Neuronal stem cell (in vitro differentiated cells): ENCODE measurements around the gene MACROD2.

ENCODE experiments used
- DNase-seq: peaks from one replicate; pipeline ENCODE4 v3.0.0-alpha.2; 2013; ENCODE audit warnings: low spot score
- H2AFZ ChIP-seq: one replicate; pipeline ENCODE4 v1.6.1; 2013; ENCODE audit warnings: mild to moderate bottlenecking, low read length, inconsistent platforms
- H2AK5ac ChIP-seq: 2 replicates; pipeline ENCODE4 v1.6.1; 2013; ENCODE audit warnings: low read depth, mild to moderate bottlenecking, inconsistent platforms, low read length, moderate library complexity, mixed read lengths
- H2BK120ac ChIP-seq: 2 replicates; pipeline ENCODE4 v1.6.1; 2013; ENCODE audit warnings: low read depth, mild to moderate bottlenecking, inconsistent platforms, low read length, moderate library complexity, mixed read lengths
- H2BK12ac ChIP-seq: one replicate; pipeline ENCODE4 v1.6.1; 2013; ENCODE audit warnings: low read length, inconsistent platforms
- H2BK15ac ChIP-seq: 2 replicates; pipeline ENCODE4 v1.6.1; 2013; ENCODE audit warnings: mild to moderate bottlenecking, low read length, inconsistent platforms, mixed read lengths
- H2BK5ac ChIP-seq: one replicate; pipeline ENCODE4 v1.6.1; 2013; ENCODE audit warnings: inconsistent platforms, mild to moderate bottlenecking, low read length, moderate library complexity
- H3K14ac ChIP-seq: one replicate; pipeline ENCODE4 v1.6.1; 2013; ENCODE audit warnings: low read length, inconsistent platforms
- H3K18ac ChIP-seq: 2 replicates; pipeline ENCODE4 v1.6.1; 2013; ENCODE audit warnings: low read length, inconsistent platforms
- H3K23ac ChIP-seq: 2 replicates; pipeline ENCODE4 v1.6.1; 2013; ENCODE audit warnings: low read depth, mild to moderate bottlenecking, mixed read lengths, low read length, inconsistent platforms; ENCODE audit not compliant: poor library complexity
- H3K27ac ChIP-seq: replicated peaks from 3 replicates; pipeline ENCODE4 v1.5.1; 2013; ENCODE audit warnings: low read length, inconsistent platforms
- H3K27me3 ChIP-seq, 3 experiments: 2 replicates each; pipeline ENCODE4 v1.6.1; 2013; ENCODE audit warnings: low read length in 3 of 3, mild to moderate bottlenecking in 2 of 3, inconsistent platforms in 1 of 3, low read depth in 1 of 3, mixed read lengths in 1 of 3, moderate library complexity in 1 of 3; ENCODE audit not compliant: control insufficient read depth in 3 of 3, insufficient read depth in 3 of 3
- H3K36me3 ChIP-seq, 2 donors: replicated peaks in 1 of 2; 2 replicates each; pipeline ENCODE4 v1.6.1; 2013; ENCODE audit warnings: low read length in 2 of 2; ENCODE audit not compliant: control insufficient read depth in 2 of 2, insufficient read depth in 2 of 2
- H3K4ac ChIP-seq: 2 replicates; pipeline ENCODE4 v1.6.1; 2013; ENCODE audit warnings: inconsistent platforms, mild to moderate bottlenecking, low read length, moderate library complexity
- H3K4me1 ChIP-seq, 2 donors: 1 replicate in 1 of 2; 2 replicates in 1 of 2; pipeline ENCODE4 v1.6.1; 2013; ENCODE audit warnings: low read length in 2 of 2, low read depth in 1 of 2; ENCODE audit not compliant: control insufficient read depth in 2 of 2, insufficient read depth in 1 of 2
- H3K4me2 ChIP-seq: one replicate; pipeline ENCODE4 v1.6.1; 2013; ENCODE audit warnings: mild to moderate bottlenecking, low read length, inconsistent platforms; ENCODE audit not compliant: insufficient read depth, poor library complexity, severe bottlenecking
- H3K4me3 ChIP-seq, 2 donors: 2 replicates each; pipeline ENCODE4 v1.5.1; 2013; ENCODE audit warnings: low read length in 2 of 2, mild to moderate bottlenecking in 2 of 2, inconsistent platforms in 1 of 2, moderate library complexity in 1 of 2
- H3K79me1 ChIP-seq: one replicate; pipeline ENCODE4 v1.6.1; 2013; ENCODE audit warnings: low read depth, mild to moderate bottlenecking, inconsistent platforms, low read length, moderate library complexity
- H3K9ac ChIP-seq: one replicate; pipeline ENCODE4 v1.6.1; 2013; ENCODE audit warnings: mild to moderate bottlenecking, low read depth, low read length, inconsistent platforms; ENCODE audit not compliant: poor library complexity
- H3K9me3 ChIP-seq, 2 donors: replicated peaks in 1 of 2; 2 replicates each; pipeline versions ENCODE3 to v1.6.1; 2013; ENCODE audit warnings: low read length in 2 of 2, mild to moderate bottlenecking in 2 of 2, inconsistent platforms in 1 of 2, low read depth in 1 of 2, mixed read lengths in 1 of 2, moderate library complexity in 1 of 2; ENCODE audit not compliant: control insufficient read depth in 2 of 2, insufficient read depth in 1 of 2
- H4K8ac ChIP-seq: one replicate; pipeline ENCODE4 v1.6.1; 2013; ENCODE audit warnings: low read depth, mild to moderate bottlenecking, inconsistent platforms, low read length, moderate library complexity
- H4K91ac ChIP-seq: one replicate; pipeline ENCODE4 v1.6.1; 2013; ENCODE audit warnings: low read length, low read depth, mild to moderate bottlenecking, inconsistent platforms; ENCODE audit not compliant: poor library complexity
- WGBS, 2 donors: extraction: QIAGEN DNeasy Blood & Tissue Kit; methylation state at CpG; one replicate each; pipeline ENCODE4 v1.1.7; 2013; ENCODE audit warnings: missing lambda C conversion rate in 2 of 2, mixed read lengths in 1 of 2; ENCODE audit not compliant: insufficient read length in 2 of 2, insufficient replicate concordance in 1 of 2; ENCODE audit errors: extremely low coverage in 2 of 2; 5-methylcytosine and 5-hydroxymethylcytosine counted together

MACROD2 gene

GRCh38 chr20:14295770-14296309 lies 300.5 kb downstream of the MACROD2 start:
- no peak overlapping the region for H3K4me2 ChIP-seq
- no peak overlapping the region for H2AK5ac ChIP-seq
- no peak overlapping the region for H2AFZ ChIP-seq
- H2BK120ac ChIP-seq, result no peak overlapping the region
- no peak overlapping the region for H3K4me3 ChIP-seq
- H2BK15ac ChIP-seq, result no peak overlapping the region
- H3K14ac ChIP-seq, result no peak overlapping the region
- H3K79me1 ChIP-seq, result no peaks in the 10 kb centered on the region
- H4K91ac ChIP-seq, result no peak overlapping the region
- H3K18ac ChIP-seq, result no peak overlapping the region
- H3K4ac ChIP-seq, result no peak overlapping the region
- H3K9ac ChIP-seq, result no peak overlapping the region
- no peak overlapping the region for H2BK5ac ChIP-seq
- no peaks in the 10 kb centered on the region for H3K36me3 ChIP-seq
- H3K4me1 ChIP-seq, result peaks cover 0 to 3% of the 10 kb centered on the region in 2 donors
- H3K27ac ChIP-seq, result no peak overlapping the region
- H3K27me3 ChIP-seq, result peaks cover 0 to 90% (median 0%) of the 10 kb centered on the region in 3 experiments
- no peak overlapping the region for H4K8ac ChIP-seq
- no CpG with 5 or more reads among the region's 3 CpGs for WGBS, 2 donors
- H2BK12ac ChIP-seq, result no peak overlapping the region
- H3K23ac ChIP-seq, result no peak overlapping the region
- peaks cover 0 to 10% of the 10 kb centered on the region in 2 donors for H3K9me3 ChIP-seq
- DNase-seq, result no peak

- H3K9me3 ChIP-seq, result peaks cover 0 to 19% of the 10 kb centered on the region in 2 donors
- H3K27ac ChIP-seq, result no peak overlapping the region
- no peak overlapping the region for H2AK5ac ChIP-seq
- no peak overlapping the region for H2BK12ac ChIP-seq
- H2BK120ac ChIP-seq, result no peak overlapping the region
- H2BK5ac ChIP-seq, result no peak overlapping the region
- no peak overlapping the region for H3K4me3 ChIP-seq
- WGBS, 2 donors, result no CpG with 5 or more reads among the region's 4 CpGs
- no peaks in the 10 kb centered on the region for H3K36me3 ChIP-seq
- no peak overlapping the region for H2AFZ ChIP-seq
- peaks cover 0 to 11% of the 10 kb centered on the region in 2 donors for H3K4me1 ChIP-seq
- no peak overlapping the region for H4K91ac ChIP-seq
- H4K8ac ChIP-seq, result no peak overlapping the region
- H2BK15ac ChIP-seq, result no peak overlapping the region
- H3K9ac ChIP-seq, result no peak overlapping the region
- H3K27me3 ChIP-seq, result peaks cover 0 to 85% (median 0%) of the 10 kb centered on the region in 3 experiments
- H3K23ac ChIP-seq, result no peak overlapping the region
- no peak overlapping the region for H3K4ac ChIP-seq
- no peak overlapping the region for H3K4me2 ChIP-seq
- no peaks in the 10 kb centered on the region for H3K79me1 ChIP-seq
- no peak for DNase-seq
- H3K18ac ChIP-seq, result no peak overlapping the region
- no peak overlapping the region for H3K14ac ChIP-seq
Measured at GRCh38 chr20:14299831-14300230, 304.5 kb downstream of the MACROD2 start.

- H2AFZ ChIP-seq, result no peak overlapping the region
- no peaks in the 10 kb centered on the region for H3K79me1 ChIP-seq
- WGBS, 2 donors, result no CpG with 5 or more reads among the region's 6 CpGs
Measured at GRCh38 chr20:14303106-14303505, 307.8 kb downstream of the MACROD2 start.

GRCh38 chr20:14303651-14304050 lies 308.3 kb downstream of the MACROD2 start:
- H3K27ac ChIP-seq, result no peak overlapping the region

More at GRCh38 chr20:14303106-14303505, 307.8 kb downstream of the MACROD2 start:
- Histone ChIP-seq H3K27ac (no peak overlapping the region), H3K18ac (no peak overlapping the region), H2AK5ac (no peak overlapping the region), H3K14ac (no peak overlapping the region), H4K91ac (no peak overlapping the region), H3K9ac (no peak overlapping the region), H2BK120ac (no peak overlapping the region), H3K23ac (no peak overlapping the region), H2BK5ac (no peak overlapping the region), H3K9me3 (peaks cover 0 to 12% of the 10 kb centered on the region in 2 donors), H2BK15ac (no peak overlapping the region), H4K8ac (no peak overlapping the region), H3K4me1 (peaks cover 0 to 8% of the 10 kb centered on the region in 2 donors), H3K36me3 (no peaks in the 10 kb centered on the region), H3K4me2 (no peak overlapping the region), H2BK12ac (no peak overlapping the region), H3K27me3 (peaks cover 0 to 85% (median 0%) of the 10 kb centered on the region in 3 experiments), H3K4me3 (no peak overlapping the region), H3K4ac (no peak overlapping the region)
- no peak for DNase-seq

More at GRCh38 chr20:14303651-14304050, 308.3 kb downstream of the MACROD2 start:
- Histone ChIP-seq H2AK5ac (no peak overlapping the region), H2BK12ac (no peak overlapping the region), H3K23ac (no peak overlapping the region), H2BK5ac (no peak overlapping the region), H4K91ac (no peak overlapping the region), H2BK15ac (no peak overlapping the region), H3K18ac (no peak overlapping the region), H3K36me3 (no peaks in the 10 kb centered on the region), H3K4me2 (no peak overlapping the region), H3K14ac (no peak overlapping the region), H3K9ac (no peak overlapping the region), H3K4me3 (no peak overlapping the region), H3K9me3 (peaks cover 0 to 12% of the 10 kb centered on the region in 2 donors), H2BK120ac (no peak overlapping the region), H3K4ac (no peak overlapping the region), H3K79me1 (no peaks in the 10 kb centered on the region), H4K8ac (no peak overlapping the region), H3K27me3 (peaks cover 0 to 88% (median 0%) of the 10 kb centered on the region in 3 experiments), H3K4me1 (peaks cover 0 to 8% of the 10 kb centered on the region in 2 donors), H2AFZ (no peak overlapping the region)
- no peak for DNase-seq
